Stimulated activated CD4-positive, alpha-beta T cell treated with anti-CD3 and anti-CD28 coated beads, TNF-alpha, amount 100 ng/mL, for 1 hour (primary cell): ENCODE results near the gene AOPEP.

Experiments
- DNase-seq, 3 donors: peaks; one replicate each; pipeline ENCODE4 v3.0.0-alpha.2; 2020; ENCODE audit warnings: low read depth in 3 of 3, low spot score in 1 of 3

Gene AOPEP

DNA sequence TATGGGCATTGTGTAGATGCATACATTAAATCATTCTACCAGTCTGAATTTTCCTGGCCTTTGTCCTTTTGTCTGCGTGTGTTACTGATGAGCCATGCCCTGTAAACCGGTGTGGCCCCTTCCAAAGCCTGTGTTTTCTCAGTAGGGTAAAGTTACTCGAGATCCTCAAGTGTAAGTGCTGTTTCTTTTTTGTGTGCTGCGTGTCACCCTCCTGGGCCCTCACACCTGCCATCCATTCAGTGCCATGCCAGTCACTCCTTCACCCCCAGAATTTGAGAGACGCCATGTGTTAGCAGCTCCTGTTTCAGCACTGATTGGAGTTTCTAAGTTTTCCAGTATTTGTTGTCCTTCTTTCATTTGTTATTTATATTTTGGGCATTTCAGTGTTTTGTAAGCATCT, 302.8 kb downstream of the AOPEP start:
- no peak for DNase-seq

DNA sequence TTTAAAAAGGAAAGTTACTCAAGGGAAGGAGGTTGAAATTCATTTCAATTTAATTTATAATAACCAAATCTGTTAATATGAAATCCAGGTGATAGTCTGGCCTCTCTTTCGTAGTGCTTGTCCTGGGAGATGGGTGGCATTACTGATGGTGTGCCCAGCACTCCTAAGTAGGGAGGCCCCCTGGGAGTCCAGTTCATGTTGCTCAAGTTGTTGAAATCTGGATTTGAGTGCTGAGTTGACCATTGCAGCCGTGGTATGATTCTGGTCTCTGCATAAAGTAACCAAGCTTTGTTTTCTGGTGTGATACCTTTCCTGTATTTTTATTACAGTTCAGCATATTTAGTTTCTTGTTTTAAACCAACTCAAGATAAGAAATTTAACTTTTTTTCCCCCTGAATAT, 303.2 kb downstream of the AOPEP start:
- no peak for DNase-seq

DNA sequence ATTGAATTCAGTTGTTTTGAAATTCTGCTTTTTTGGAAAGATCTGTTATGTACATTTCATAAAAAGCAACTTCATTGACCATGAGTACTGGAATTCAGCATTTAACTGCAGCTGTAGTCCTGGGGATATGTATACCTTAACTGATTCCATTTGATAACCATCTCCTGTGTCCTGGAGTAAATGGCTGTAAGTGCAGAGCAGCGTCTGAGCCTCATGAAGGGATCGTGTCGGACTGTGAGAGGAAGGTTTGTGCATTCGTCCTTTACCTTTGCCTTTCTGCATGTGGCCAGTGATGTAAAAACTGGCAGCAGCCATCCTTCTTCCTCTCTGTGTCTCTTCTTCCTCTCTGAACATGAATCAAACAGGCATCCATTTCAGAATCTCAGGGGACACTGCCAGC, 303.8 kb downstream of the AOPEP start:
- no peak for DNase-seq

DNA sequence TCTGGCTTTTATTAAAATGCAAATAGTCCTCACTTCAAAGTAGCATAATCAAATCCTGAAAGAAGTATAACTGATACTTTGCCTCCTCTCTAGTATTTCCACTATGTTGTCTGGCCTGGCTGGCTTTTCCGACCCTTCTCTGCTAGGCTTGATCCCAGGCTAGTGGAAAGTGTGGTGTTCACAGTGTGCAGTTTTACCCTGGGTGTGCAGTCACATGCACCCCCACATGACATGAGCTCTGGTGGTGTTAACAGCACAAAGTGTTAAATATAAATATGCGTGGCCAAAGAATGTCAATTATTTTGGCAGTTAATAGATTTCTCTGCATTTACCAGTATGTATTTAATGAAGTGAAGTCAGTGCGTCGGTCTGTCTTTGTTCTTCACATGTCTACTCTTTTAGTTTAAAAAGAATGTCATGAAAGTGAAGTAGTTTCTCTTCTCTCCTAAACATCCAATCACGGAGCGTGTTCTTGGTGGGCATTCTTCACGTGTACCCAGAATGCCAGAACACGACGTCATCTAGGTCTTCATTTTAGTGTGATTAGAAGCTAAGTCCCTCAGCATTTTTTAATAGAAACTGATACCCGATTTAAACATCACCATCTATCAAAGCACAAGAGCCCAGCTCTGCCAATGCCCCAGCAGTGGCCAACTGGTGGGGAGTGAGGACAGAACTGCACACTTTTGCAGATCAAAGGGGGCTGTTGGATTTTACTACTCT, 304.6 kb downstream of the AOPEP start:
- no peak for DNase-seq

DNA sequence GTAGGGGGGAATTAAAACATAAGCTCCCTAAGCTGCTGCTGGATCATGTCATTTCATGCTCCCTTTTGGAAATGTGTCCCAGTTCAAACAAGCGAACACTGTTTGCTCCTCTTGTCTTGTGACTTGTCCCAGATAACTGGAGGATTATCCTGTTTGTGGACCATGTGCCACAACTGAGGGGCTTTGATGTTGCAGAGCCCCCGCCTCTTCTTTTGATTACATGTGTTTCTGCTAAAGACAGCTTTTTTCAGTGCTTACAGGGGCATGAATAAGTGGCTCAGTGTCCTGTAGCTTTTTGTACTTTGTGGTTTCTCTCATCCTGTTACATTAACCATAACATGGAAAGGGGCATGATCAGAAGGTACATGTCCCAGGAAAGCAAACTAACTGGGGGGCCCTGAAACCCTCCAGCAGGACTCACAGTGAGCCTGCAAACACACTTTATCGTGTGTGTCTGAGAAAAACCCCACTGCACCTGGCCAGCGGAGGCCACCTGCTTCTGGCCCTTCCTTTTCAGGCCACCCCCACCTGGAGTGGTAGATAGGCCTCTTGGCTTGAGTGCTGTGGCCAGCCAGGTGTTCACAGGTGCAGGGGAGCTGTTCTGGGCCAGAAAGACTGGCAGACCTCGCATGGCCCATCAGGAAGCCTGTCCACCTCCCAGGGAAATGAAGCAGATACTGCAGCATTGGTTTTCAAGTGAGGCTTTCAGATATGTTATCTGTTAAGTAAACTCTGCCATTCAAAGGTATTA, 305.4 kb downstream of the AOPEP start:
- DNase-seq = no peak

DNA sequence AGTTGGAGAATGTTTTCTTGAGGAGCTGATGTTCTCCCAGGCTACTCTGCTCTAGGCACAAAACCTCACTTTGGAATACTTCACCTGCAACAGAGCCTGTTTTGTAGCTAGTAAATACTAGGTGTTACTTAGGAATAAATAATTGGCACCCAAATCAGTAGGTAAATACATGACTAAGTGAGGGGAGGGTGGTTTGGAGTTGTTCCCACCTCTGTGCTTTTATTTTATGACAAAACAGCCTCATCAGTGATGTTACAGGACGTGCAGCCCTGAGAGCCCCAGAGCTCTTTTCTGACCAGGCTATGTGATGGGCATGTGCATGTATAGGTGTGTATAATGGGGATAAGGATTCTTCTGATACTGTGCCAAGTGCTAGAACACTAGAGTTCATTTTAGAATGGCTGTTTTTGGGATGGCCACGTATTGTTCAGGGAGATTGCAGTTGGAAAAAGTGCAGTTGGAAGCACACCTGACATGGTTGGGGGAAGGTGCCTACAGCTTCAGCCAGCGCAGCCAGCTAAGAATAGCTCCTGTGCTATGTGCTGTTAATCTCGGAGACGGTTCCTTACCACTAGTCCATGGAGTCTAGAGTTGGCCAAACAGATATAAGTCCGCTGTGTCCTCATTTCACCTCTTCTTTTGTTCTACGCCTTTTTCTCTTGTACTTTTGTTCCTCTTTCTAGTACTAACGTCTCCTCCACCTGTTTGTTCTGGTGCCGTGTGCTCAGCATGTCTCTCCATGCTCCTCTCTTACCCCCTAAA, 306.3 kb downstream of the AOPEP start:
- no peak for DNase-seq

DNA sequence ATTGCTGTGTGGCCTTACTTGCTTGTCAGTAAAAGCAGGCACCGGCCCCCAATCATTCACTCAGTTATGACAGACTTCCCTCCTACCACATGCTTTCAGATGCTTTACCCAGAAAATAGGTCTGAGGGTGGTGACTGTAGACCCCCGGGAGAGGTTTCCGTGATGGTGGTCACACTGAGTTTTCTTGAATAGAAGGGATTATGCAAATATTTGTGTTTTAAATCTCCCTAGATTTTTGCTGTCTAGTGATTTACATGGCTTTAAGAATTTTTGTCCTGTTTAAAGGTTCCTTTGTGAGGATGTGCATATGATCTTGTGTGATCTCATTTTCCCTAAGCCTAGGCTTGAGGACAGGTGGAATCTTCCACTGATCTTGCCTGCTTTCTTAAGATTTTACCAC, 309.3 kb downstream of the AOPEP start:
- no peak for DNase-seq

DNA sequence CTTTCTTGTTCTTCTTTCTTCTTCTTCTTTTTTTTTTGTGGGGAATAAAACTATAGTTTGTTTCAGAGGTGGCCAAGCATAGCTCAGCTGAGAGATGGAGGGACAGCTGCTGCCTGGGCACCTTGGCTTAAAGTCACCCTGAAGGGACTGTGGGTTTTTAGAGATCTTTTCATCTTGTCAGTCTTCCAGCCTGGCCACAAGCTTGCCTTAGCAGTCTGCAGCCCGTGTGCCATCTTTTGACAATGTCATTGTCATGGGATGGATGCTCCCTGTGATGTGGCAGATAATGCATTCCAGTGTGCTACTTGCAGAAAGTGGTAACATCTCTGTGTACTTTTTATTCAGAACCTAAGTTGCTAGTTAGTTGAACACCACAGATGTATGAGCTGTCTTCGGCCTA, 310.2 kb downstream of the AOPEP start:
- DNase-seq = no peak

DNA sequence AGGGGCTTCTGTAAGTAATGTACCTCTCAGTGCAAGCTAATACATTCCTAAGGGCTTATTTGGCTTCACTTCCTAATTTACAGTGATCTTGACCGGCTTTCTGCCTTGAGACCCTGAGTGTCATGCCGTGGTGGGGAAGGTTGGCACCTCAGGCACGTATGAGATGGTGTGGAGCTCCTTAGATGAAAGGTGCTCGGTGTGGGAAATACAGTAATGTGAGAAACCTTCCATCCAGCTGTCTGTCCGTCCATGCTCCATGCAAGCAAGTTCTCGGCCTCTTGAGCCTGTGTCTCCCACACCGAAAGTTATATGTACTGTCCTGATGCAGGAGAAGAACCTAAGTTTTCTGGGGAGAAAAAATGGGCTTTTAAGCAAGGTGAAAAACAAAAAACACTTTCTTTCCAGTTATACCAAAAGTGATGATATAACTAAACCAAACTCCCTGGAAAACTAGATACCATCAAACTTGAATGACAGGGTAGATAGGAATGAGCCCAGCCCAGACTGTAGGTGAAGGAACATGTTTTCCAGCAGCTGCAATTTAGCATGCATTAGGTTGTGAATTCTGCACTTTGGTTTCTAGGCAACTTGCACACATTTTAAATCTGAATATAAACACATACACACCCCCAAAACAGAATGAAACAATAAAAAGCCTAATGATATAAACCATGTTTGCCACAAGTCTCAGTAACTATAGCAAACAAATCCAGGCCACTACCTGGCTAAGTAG, 311.5 kb downstream of the AOPEP start:
- no peak for DNase-seq

DNA sequence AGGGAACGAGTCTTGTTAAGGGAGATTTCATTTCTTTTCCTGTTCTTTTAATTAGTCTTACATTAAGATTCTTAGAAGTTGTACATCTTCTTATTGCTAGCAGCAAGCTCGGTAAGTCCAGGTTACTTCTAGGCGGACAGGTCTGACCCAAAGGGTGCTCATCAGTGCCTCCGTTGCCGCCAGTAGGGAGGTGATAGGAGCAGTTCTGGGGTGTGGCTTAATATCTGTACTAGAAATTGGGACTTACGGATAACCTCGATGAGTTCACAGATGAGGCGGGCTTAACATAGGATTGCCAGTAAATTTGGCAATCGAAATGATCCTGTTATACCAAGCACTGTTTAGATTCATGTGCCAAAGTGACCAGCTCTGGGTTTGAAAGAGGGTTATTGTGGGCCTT, 312.2 kb downstream of the AOPEP start:
- DNase-seq = no peak

DNA sequence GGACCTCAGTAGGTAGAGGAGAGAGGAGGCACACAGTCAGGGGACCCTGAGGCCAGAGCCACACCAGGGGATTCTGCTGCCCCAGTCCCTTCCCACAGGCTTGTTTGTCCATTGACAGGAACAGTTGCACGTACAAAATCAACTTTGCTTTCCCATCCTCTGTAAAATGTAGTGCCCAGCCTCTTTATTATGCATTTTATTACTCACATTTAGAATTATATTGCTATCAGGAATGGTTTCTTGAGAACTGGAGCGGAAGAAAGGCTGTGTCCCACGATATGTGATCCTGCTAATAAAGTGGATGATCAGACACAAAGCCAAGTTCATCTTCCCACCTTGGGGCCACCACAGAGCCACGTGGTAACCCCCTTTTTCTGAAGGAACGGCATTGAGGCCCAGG, 313.6 kb downstream of the AOPEP start:
- DNase-seq = no peak

DNA sequence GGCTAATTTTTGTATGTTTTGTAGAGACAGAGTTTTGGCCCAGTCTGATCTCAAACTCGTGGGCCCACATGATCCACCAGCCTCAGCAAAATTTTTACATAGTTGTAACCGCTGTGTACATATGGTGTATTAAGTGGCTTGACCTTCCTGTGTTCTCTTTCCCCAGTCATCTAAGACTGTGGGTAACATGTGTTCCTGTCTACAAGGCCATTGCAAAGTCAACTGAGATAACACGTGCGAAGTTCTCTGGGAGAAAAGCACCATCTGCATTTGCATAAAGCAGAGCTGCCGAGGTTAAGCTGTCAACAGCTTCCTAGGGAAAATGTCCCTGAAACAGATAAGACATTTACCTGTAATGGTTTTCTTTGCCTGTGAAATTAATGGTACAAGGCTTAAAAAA, 317.3 kb downstream of the AOPEP start:
- no peak for DNase-seq

DNA sequence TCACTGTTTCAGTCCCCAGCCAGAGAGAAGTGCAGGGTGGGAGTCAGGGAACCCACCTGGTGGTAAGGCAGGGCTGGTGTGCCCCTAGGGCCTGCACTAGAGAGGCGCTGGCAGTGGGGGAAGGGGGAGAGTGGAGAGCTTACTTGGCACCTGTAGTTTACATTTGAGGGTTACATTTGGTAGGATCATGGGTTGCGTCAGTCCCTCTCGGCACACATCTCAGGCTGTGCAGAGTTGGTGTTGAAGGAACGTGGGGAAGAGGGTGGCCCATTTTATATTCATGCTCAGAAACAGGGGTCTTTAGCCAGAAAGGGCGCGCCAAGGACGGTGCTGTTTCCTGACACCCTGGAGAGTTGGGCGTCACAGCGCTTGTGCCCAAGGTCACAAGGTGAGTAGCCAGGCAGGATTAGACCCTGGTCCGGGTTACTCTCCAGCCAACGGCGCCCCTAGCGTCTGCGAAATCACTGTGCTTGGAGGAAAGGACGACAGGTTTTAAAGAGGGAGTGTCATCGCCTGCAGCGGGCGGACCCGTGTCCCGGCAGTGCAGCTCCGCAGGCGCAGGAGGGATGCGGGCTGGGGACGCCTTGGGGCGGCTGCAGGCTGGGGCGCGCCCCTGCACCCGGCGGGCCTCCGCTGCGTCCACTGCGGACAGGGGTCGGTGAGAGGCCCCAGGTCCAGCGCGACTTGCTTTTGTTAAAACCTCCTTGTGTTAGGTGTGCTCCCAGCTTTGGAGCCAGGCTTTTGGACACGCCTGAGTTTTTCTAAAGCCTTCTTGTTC, 318.4 kb downstream of the AOPEP start:
- DNase-seq = no peak

DNA sequence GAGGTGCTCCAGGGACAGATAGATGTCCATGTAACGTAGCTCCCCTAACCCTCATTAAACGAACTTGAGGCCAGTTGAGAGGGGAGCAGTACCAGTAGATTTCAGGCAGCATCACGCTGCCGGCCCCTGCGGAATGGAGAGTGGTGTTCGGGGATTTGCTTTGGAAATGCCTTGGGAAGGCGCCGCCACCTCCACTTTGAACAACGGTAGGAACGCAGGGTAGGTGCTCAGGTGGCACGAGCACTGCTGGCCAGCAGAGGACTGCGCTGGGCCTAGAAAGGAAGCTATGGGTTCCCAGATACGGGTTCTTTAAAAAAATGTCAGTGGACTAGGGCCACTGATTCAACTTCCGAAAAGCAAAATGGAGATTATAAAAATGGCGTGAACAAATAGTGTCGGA, 319.3 kb downstream of the AOPEP start:
- DNase-seq = no peak

DNA sequence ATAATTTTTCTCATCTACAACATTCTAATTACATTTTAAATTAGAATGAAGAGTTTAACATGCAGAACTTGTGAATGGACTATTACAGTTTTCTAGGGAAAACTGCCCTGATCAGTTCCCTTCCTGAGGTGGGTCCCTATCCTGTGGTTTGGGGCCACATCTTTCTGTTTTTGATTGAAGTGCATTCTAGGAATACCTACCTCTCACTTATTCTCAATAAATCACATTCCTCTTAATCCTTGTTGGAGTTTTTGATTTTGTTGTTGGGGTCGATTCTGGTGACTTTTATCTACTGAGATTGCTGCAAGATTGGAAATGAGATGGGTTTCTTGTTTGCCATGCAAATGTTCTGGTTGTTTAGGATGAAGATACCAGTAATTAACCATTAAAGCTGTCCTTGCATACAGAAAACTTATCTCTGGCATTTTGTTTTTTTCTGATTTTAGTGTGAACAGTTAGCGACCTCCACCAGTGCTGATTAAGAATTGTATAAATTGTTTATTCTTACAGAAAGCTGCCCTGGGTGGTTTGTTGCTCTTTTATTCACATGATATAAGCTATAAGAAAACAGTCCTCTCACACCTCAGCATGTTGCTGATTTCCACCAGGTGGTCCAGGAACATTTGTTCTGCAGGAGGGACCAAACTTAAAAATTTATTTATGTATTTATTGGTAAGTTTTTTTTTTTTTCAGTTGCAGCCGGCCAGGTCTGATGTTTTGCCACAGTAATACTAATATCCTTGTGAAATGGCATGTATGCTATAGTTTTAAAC, 321.1 kb downstream of the AOPEP start:
- DNase-seq = no peak

DNA sequence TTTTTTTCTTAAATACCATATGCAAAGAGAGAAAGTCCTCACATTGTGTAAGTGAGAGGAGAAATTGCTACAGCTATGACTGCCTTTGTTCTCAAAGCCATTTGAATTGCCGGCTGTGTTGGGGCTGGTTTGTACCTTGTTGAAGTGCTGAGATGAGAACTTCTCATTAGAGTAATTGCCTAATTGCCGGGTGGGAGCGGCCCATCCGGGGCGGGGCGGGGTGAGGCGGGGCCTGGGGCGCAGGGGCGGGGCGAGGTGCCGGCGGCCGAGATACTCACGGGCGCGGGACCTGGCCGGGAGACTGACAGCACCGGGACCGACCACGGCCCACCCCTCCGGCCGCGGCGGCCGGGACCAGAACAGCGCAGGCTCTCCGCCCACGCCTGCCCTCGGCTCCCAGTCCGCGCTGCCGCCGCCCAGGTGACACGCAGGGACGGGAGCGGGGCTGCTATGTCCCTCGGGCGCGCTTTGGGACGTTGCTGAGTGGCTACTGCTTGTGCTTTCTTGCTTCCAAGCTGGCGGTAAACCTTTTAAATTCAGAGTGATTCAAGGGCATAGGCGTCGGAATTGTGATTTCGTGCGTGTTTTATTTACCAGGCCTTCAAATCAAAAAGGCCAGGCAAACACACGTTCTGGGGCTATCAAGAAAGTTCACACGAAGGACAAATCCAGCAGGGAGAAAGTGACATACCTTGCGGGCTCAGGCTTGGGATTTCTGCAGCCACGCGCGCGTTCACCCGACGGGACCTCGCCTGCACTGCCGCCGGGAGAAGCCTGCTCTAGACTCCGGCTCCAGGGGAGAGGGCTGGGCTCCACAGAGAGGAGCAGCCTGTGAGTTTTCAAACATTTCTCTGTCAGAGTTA, 322.0 kb downstream of the AOPEP start:
- DNase-seq = peak in 2 of 3 donors; percentile 6 to 57

DNA sequence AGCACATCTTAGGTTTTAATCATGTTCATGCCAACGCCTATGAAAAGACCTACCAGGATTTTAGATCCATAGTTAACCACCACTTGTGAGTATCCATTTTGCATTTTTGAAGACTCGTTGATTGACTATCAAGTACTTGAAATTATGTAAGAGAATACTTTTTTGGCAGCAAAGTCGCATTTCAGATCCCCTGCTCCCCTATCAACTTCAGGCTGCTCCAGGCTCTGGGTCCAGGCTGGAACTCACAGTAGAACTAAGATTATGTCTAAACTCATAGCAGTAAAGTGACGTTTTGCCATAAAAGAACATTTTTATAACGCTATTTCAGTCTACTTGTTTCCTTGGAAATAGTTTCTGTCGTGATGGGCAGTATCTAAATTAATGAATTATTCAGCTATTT, 323.3 kb downstream of the AOPEP start:
- no peak for DNase-seq

DNA sequence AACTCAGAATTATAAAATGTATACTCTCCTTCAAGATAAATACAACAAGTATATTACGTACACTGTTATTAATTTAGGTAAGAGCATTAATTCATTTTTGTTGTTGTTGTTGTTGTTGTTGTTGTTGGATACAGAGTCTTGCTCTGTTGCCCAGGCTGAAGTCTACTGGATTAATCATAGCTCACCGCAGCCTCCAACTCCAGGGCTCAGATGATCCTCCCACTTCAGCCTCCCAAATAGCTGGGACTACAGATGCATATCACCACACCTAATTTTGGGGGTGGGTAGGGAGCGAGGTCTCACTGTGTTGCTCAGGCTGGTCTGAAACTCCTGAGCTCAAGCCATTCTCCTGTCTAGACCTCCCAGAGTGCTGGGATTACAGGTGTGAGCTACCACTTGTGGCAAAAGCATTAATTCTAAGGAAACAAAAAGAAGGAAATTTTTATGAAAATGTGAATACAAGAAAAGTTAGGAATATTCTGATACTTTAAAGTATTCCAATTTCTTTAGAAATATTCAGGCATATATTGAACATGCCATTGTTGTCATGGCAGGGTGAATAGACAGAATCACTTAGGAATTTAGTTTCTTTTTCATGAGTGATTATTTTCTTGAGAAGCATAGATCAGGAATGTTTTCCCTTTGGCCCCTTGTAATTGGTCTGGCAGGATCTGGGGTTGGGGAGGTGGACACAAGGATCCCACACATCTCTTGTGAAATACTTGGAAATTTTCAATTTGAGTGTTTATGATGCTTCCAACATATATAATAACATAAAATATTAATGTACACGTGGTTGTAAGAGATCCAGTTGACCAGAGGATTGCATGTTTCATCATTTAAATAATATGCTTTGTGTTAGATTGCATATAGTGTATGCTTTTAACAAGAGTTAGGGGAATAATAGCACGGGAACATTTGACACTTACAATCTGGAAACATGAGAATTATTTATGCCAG, 327.4 kb downstream of the AOPEP start:
- DNase-seq = no peak
